GM18526 (cell line): Measurements from ENCODE around the gene SSTR3.

Source experiments
- POLR2A ChIP-seq: IDR thresholded peaks from 3 replicates; pipeline ENCODE4 v1.6.1; 2011; ENCODE audit not compliant: insufficient read length; ENCODE audit errors: extremely low read depth

SSTR3 gene

DNA sequence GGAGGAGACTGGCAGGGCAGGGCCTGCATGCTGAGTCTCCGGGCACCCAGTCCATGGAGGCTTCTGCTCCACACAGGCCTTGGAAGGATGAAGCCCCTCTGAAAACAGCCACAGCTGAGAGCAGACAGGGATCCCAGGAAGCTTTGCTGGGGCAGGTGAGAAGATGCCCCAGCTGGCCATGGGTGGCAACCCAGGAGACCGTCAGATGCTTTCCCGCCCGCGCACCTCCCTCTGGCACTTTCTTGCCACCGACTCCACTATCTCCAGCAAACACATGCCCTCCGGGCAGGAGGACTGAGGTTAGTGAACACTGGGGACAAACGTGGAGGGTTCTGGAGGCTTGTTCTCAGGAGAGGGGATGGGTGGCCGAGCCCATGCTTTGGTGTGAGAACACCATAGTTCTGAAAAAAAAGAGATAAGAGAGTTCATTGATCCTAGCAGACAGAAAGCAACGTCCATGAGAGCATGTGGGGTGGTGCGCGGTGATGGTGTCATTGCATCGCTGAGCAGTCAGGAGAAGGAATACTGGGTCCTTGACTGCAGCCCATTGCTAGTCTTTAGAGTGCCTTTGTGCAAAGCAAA lies 26.5 kb downstream of the SSTR3 start:
- TF ChIP-seq POLR2A = no peak

DNA sequence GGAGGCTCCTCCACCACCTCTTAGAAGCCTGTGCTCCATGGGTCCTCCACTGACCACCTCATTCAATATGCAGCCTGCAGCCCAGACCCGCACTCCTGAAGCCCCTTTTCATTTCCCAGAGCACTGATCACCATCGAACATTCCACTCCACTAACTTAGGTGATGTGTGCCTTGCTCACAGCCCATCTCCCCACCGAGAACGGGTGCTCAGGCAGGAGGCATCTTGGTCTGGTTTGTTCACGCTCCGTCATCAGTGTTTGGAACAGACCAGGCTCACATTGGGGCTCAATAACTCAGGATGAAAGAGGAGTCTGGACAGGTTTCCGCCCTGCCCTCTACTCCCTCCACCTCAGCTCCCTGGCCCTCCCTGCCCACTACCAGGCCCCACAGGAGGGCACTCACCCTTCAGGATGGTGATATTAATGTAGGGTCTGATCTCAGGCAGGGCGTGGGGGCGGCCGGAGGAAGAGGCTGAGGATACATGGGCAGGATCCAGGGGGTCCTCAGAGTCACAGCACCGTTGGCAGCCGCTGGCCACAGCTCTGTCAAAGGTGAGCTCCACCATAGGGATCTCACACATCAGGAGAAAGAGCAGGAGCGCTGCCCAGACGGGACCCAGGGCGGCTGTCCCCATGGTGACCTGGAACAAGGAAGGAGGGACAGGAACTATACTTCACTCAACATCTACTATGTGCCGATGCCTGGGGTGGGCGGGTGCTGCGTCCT lies 27.3 kb downstream of the SSTR3 start:
- no peak for TF ChIP-seq POLR2A

DNA sequence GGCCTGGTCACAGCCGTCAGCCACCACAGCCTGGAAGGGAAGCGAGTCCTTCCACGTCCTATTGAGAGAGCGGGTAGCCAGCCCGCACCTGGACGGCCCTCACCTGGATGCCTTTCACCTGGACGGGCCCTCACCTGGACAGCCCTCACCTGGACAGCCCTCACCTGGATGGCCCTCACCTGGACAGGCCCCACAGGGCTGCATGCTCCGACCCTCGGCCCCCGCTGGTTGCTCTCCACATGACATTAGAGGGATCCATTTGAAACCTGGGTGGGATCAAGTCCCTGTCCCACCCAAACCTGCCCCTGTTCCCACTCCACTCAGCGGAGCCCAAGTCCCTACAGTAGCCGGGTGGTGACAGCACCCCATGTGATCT lies 27.9 kb downstream of the SSTR3 start:
- TF ChIP-seq POLR2A = no peak

DNA sequence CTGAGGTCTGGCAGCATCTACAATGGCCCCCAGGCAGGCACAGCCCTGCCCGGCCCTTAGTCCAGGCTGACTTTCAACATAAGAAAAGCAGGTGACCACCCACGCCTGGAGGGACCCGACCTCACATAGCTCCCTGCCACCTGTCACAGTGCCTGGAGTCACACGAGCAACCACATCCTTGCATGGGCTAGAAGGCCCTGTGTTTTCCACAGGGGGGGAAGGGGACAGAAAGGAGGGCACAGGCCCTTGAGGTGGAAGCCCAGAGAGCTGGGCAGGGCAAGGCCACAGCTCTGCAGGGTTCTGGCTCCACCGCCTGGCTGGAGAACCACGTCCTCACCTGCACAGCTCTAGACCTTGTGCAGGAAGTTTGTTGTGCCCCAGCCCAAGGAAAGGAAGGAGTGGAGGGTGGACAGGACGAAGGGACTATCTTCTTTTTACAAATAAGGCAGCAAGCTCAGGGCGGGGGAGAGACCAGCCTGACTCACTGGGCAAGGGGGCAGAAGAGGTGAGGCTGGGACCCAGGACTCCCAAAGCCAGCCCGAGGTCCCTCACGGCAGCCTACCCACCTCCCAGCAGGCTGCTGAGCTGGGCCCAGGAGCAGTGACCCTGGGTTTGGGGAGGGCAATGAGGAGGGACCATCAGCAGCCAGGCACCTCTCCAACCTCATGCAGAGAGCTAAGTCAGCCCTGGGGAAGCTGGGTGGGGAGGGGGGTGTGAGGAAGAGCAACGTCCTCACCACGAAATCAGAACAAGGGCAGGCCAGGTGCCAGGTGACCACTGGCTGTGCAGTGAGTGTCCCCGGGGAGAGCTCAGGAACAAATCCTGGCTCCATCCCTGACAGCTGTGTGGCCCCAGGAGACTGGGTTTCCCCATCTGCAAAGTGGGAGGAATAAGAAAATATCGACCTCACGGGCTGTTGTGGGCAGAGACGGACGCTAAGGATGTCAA lies 28.6 kb downstream of the SSTR3 start:
- no peak for TF ChIP-seq POLR2A

DNA sequence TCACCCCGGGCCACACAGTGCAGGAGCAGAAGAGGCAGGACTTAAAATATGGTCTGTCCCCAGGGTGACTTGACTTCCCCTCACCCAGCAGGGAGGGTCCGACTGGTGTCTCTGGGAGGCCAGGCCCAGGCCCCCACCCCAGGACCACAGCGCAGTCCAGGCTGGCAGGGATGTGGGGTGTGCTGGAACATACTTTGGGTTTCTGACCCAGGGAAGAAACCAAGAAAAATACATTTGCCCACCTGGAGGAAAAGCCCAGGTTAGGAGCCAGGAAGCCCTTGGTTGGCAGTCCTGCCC lies 29.4 kb downstream of the SSTR3 start:
- no peak for TF ChIP-seq POLR2A

DNA sequence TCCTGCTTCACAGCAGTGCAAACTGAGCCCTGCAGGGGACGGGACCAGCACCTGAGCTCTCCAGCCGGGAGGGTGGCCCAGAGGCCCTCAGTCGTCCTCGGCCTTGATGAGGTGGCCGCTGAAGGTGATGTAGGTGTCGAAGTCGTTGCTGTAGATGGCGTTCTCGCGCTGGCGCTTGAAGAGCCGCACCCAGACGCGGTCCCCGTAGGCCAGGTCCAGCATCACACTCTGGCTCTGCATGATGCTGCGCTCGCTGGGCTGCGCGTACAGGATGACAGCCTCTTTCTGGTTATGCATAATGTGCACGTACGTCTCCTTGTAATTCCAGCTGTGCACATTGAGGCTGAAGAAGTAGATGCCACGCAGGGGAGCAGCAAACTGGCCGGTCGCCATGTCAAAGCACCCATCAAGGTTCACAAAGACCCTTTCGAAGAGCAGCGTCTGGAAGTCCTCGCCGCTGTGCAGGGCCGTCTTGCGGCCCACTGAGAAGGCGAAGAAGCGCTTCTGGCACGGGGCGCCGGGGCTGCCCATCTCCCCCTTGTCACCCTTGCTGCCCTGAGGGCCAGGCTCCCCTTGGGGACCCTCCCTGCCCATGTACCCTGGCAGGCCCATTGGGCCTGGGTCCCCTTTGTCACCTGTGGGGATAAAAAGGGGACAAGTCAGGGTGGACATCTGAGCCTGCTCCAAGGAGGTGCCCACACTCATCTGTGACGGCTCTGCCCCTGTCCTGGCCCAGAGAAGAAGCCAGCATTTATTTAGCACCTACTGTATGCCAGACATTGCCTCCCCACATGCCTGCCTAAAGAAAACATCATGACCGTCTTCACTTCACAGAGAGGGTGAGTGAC lies 30.0 kb downstream of the SSTR3 start:
- TF ChIP-seq POLR2A = no peak

DNA sequence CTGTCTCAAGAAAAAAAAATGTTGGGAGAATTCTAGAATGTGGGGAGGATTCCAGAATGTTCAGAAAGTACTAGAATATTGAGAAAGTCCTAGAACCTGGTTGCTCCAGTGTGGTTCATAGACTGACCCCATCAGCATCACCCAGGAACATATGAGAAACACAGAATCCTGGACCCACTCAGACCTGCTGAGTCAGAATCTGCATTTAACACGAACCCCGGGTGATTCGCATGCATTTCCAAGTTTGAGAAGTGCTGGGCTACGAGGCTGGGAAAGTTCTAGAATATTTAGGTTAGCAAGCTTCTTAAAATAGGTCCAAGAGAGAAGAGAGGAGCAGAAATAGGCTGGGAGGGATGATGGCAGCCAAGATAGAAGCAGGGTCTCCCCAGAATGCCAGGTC lies 30.6 kb downstream of the SSTR3 start:
- TF ChIP-seq POLR2A = no peak

DNA sequence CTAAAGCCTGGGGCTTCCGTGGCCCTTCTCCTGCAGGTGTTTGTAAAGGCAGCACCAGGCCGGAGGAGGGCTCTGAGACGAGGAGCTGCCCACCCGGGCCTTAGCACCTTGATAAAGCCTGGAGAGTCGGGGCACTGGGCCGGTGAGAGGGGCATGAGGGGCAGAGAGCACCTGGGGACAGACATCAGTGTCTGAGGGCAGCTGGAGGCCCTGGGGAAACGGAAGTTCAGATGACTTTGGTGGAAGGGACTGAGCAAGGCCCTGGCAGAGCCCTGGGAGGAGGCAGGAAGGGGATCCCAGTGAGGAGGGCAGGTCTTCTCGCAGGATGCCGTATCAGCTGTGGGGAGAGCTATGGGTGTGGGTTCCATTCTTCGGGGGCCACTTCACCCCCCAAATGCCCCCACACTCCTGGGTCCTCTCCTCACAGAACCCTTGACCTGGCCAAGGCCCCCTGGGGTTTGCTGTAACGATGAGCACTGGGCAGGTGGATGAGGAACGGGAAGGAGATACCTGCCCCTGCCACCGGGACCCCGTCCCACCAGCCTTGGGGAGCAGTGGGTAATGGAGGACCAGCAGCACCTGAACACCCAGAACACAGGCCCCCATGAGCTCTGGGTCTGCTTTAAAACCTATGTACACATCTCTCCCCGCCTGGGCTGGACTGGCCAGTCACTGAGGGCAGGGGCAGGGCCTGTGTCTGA lies 31.6 kb downstream of the SSTR3 start:
- no peak for TF ChIP-seq POLR2A

DNA sequence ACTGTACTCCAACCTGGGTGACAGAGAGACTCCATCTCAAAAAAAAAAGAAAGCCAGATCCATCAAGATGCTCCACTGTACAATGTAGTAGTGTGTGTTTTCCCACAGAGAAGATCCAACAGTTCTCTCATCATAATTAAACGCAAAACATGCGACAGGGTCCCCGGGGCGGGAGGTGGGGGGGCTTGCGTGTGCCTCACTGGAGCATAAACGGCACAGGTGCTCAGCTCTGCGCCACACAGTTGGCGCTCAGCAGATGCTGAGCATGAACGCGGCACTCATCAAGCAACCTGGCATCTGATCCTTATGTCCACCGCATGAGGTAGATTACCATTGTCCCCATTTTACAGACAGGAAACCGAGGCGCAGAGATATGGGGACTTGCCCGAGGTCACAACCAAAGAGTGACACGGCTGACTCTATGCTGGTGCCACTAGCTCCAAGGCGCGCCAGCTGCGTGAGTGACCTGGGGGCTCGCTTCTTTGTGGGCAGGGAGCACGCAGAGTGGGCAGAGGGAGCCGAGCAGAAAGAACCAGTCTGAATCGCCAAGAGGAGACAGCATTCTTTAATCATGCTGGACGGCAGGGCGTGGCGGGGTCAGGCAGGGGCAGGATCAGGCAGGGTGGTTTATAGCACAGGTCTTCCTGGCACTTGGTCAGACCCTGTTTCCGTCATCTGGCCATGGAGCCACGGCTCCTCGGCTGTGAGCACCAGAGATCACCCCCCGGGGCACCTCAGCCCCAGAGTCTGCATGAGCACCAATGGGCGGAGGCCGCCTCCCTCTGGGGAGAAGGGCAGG lies 32.5 kb downstream of the SSTR3 start:
- TF ChIP-seq POLR2A = no peak

DNA sequence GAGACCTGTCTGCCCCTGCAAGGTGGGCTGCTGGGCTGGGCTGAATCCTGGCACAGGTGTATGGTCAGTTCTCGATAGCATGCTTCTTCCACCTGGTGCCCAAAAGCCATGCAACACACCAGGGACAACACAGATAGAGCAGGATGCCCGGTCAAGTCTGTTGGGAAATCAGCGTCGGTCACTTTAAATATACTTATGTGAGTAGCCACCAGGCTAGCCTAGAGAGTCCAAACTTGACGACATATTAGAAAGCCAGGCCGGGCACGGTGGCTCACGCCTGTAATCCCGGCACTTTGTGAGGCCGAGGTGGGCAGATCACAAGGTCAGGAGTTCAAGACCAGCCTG lies 33.2 kb downstream of the SSTR3 start:
- no peak for TF ChIP-seq POLR2A

DNA sequence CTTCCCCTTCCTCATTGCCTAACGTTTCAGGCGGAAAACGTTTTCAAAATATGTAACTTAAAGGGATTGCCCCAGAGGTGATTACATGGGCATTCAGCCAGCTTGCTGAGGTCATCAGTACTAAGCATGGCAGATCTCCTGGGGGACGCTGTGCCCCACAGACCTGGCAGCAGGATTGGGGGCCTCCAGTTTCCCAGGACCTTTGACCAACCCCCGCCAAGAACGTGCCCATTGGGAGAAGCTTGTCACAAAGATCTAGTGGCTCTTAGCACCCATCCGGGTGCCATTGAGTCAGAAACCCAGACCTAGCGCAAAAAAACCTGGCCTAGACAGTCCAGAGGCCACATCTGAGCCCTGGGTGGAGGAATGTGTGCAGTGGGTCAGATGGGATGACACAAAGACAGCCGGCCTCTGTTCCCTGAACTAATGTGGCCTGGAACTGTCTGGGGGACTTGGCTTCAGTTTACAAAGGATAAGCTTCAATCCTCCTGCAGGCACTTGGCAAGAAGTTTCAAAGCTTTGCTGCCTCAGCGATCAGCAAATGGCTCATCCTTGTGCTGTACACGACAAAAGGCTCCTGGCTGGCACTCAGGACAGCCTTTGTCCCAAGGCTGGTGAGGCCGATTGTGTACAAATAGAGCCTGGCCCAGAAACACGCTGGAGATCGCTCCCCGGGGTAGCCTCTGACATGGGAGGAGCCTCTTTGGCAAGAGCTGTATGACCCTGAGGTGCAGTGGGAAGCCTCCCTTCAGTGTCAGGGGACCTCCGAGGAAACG lies 33.7 kb downstream of the SSTR3 start:
- TF ChIP-seq POLR2A = no peak

DNA sequence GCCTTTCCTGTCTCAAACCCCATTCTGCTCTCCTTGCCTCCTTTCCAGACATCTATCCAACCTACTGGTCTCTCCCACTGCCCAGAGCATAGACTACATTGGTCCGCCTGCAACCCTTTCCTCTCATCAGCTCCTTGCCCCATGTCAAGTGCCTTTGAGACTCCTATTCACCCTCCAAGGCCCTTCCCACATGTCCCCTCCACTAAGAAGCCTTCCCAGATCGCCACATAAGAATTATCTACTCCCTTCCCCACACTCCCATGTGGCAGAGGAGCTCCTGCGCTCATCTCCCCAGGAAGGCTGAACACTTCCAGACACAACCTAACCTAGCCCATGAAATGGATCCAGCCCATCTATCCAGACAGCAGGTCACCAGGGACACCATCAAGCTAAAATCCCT lies 34.5 kb downstream of the SSTR3 start:
- no peak for TF ChIP-seq POLR2A

DNA sequence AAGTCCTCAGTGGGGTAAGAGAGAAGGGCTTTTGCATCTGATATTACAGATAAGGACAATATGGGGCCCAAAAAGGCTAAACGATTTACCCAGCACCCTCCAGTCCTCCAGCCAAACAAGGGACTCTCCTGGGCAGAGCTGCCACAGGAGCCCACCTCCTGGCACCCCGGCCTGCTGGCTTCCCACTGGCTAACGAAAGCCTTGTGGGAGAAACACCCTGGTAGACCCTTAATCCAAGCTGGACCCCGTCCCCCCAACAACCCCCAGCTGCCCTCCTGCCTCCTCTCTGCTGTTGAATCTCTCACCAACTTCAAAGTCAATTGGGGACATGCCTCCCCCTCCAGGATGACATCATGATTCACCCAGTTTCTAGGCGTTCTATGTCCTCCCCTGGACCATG lies 35.1 kb downstream of the SSTR3 start:
- TF ChIP-seq POLR2A = no peak
